Adrenal gland (tissue), 5 donors: ENCODE data around the gene MYO18B.

Experiments used
- CTCF ChIP-seq, 6 experiments: fragments of 450-650 bp in 4 of 6; fragments of 200-600 bp in 2 of 6; sonication (generic) in 1 of 6; IDR thresholded peaks; 1 replicate in 5 of 6; 2 replicates in 1 of 6; pipeline versions ENCODE4 v1.5.1 to v1.8.0; 2016 to 2021; ENCODE audit warnings: antibody characterized with exemption in 6 of 6, mild to moderate bottlenecking in 2 of 6, moderate library complexity in 1 of 6
- POLR2A ChIP-seq, 2 donors: fragments of 450-650 bp; IDR thresholded peaks; one replicate each; pipeline ENCODE4 v1.6.1; 2017; ENCODE audit warnings: antibody characterized with exemption in 2 of 2, mild to moderate bottlenecking in 2 of 2, moderate library complexity in 1 of 2
- donor health status: DM: no; HTN: no; CAD: no.

GRCh38 chr22:25751174-25751581, 9.2 kb downstream of the MYO18B start:
- TF ChIP-seq POLR2A (IDR thresholded peaks at IDR 0.05) (no peak), CTCF (IDR thresholded peaks at IDR 0.05) (no peak)
